Activated CD4-positive, alpha-beta memory T cell treated with anti-CD3 and anti-CD28 coated beads, Interleukin-2, amount 10 ng/mL, durations not matched to agents 7 days and 5 days (primary cell): ENCODE data around the gene MET. TPM values are rescaled to one million over a fixed set of nuclear protein-coding genes. Genes with fewer than 3 reads are reported as not detected.

Source experiments
- CTCF ChIA-PET: fragments of 350-600 bp; sonication (Branson Sonifier 250); formaldehyde crosslinking; loops from one replicate; lab custom pipeline; 2021; ENCODE audit warnings: antibody characterized with exemption, inconsistent platforms; lab: Charles Lee
- POLR2A ChIA-PET: fragments of 350-600 bp; sonication (Branson Sonifier 250); formaldehyde crosslinking; loops from one replicate; lab custom pipeline; 2021; ENCODE audit warnings: antibody characterized with exemption; lab: Charles Lee
- DNase-seq: peaks from one replicate; pipeline ENCODE4 v3.0.0-alpha.2; 2020
- H3K27ac Mint-ChIP-seq: one replicate; pipeline ENCODE4 v1.8.0; 2021; ENCODE audit warnings: mild to moderate bottlenecking, mixed read lengths
- H3K27me3 Mint-ChIP-seq: one replicate; pipeline ENCODE4 v1.8.0; 2021; ENCODE audit warnings: mixed read lengths
- H3K36me3 Mint-ChIP-seq: one replicate; pipeline ENCODE4 v1.8.0; 2021; ENCODE audit warnings: low read depth, mixed read lengths
- H3K4me1 Mint-ChIP-seq: one replicate; pipeline ENCODE4 v1.8.0; 2021; ENCODE audit warnings: mixed read lengths
- H3K4me3 Mint-ChIP-seq: one replicate; pipeline ENCODE4 v1.8.0; 2021; ENCODE audit warnings: mild to moderate bottlenecking, mixed read lengths
- H3K9me3 Mint-ChIP-seq: one replicate; pipeline ENCODE4 v1.8.0; 2021; ENCODE audit warnings: mixed read lengths
- total RNA-seq, 2 experiments: library from RNA; stranded (reverse); gene quantifications; one replicate each; pipeline ENCODE4 v1.2.3, GENCODE V29; 2021

Gene MET
- total RNA-seq, 2 experiments from 2014 or later: 0.65 to 0.83 TPM

GRCh38 chr7:116671111-116671510 is 885 bp upstream of the MET start:
- H3K4me3 Mint-ChIP-seq: peak overlapping the region; percentile 72
- H3K27me3 Mint-ChIP-seq: peaks cover 64% of the 10 kb centered on the region
- CTCF ChIA-PET: interaction anchor here (0.7 to 1.7 kb wide), 4 partner anchors 10 to 139 kb away, joined by 3 to 6 read pairs (median 4); no protein-coding TSS in a partner anchor
- H3K4me1 Mint-ChIP-seq: peaks cover 21% of the 10 kb centered on the region
- no peak overlapping the region for H3K27ac Mint-ChIP-seq
- no peaks in the 10 kb centered on the region for H3K36me3 Mint-ChIP-seq
- POLR2A ChIA-PET: no interaction called here
- no peak for DNase-seq
- no peaks in the 10 kb centered on the region for H3K9me3 Mint-ChIP-seq

GRCh38 chr7:116672596-116673456 is 830 bp downstream of the MET start:
- H3K9me3 Mint-ChIP-seq: no peaks in the 10 kb centered on the region
- H3K36me3 Mint-ChIP-seq: no peaks in the 10 kb centered on the region
- ChIA-PET POLR2A (no interaction called here), CTCF (interaction anchor here (1.4 kb wide), 1 partner anchor 14 kb away, joined by 3 read pairs; no protein-coding TSS in a partner anchor)
- peaks cover 75% of the 10 kb centered on the region for H3K27me3 Mint-ChIP-seq
- no peak for DNase-seq
- peak overlapping the region; percentile 46 for H3K4me3 Mint-ChIP-seq
- H3K4me1 Mint-ChIP-seq: peaks cover 21% of the 10 kb centered on the region
- H3K27ac Mint-ChIP-seq: no peak overlapping the region

- CTCF ChIA-PET: interaction anchor here (1.6 kb wide), 1 partner anchor 83 kb away, joined by 4 read pairs; no protein-coding TSS in a partner anchor
- no peaks in the 10 kb centered on the region for H3K36me3 Mint-ChIP-seq
Observed at GRCh38 chr7:116673457-116673865, 1.5 kb downstream of the MET start.

GRCh38 chr7:116674508-116675173 is 2.6 kb downstream of the MET start:
- CTCF ChIA-PET: interaction anchor here (1.2 to 1.6 kb wide), 2 partner anchors 84 to 86 kb away, joined by 3 to 4 read pairs; no protein-coding TSS in a partner anchor
- H3K27ac Mint-ChIP-seq: no peak overlapping the region

More at GRCh38 chr7:116673457-116673865, 1.5 kb downstream of the MET start:
- DNase-seq: no peak
- Mint-ChIP-seq H3K9me3 (no peaks in the 10 kb centered on the region), H3K4me3 (no peak overlapping the region), H3K4me1 (peaks cover 21% of the 10 kb centered on the region), H3K27me3 (peaks cover 72% of the 10 kb centered on the region), H3K27ac (no peak overlapping the region)
- POLR2A ChIA-PET: no interaction called here

GRCh38 chr7:116675812-116676355 is 3.9 kb downstream of the MET start:
- POLR2A ChIA-PET: no interaction called here
- peaks cover 30% of the 10 kb centered on the region for H3K4me1 Mint-ChIP-seq
- no peak for DNase-seq
- no peak overlapping the region for H3K4me3 Mint-ChIP-seq
- CTCF ChIA-PET: interaction anchor here (1.2 kb wide), 1 partner anchor 87 kb away, joined by 3 read pairs; no protein-coding TSS in a partner anchor
- peaks cover 58% of the 10 kb centered on the region for H3K27me3 Mint-ChIP-seq
- no peaks in the 10 kb centered on the region for H3K9me3 Mint-ChIP-seq
- no peaks in the 10 kb centered on the region for H3K36me3 Mint-ChIP-seq
- no peak overlapping the region for H3K27ac Mint-ChIP-seq

More at GRCh38 chr7:116674508-116675173, 2.6 kb downstream of the MET start:
- DNase-seq: no peak
- Mint-ChIP-seq H3K36me3 (no peaks in the 10 kb centered on the region), H3K9me3 (no peaks in the 10 kb centered on the region), H3K4me1 (peaks cover 27% of the 10 kb centered on the region), H3K4me3 (no peak overlapping the region), H3K27me3 (peaks cover 64% of the 10 kb centered on the region)
- POLR2A ChIA-PET: no interaction called here

GRCh38 chr7:116678780-116679179 is 6.8 kb downstream of the MET start:
- CTCF ChIA-PET: no interaction called here
- H3K27me3 Mint-ChIP-seq: peaks cover 44% of the 10 kb centered on the region
- H3K4me1 Mint-ChIP-seq: peaks cover 10% of the 10 kb centered on the region
- POLR2A ChIA-PET: no interaction called here
- H3K9me3 Mint-ChIP-seq: no peaks in the 10 kb centered on the region
- no peak overlapping the region for H3K4me3 Mint-ChIP-seq
- peaks cover 3% of the 10 kb centered on the region for H3K36me3 Mint-ChIP-seq
- DNase-seq: no peak
- no peak overlapping the region for H3K27ac Mint-ChIP-seq

- no peak overlapping the region for H3K27ac Mint-ChIP-seq
- H3K9me3 Mint-ChIP-seq: no peaks in the 10 kb centered on the region
- no peak for DNase-seq
- POLR2A ChIA-PET: no interaction called here
- peaks cover 3% of the 10 kb centered on the region for H3K36me3 Mint-ChIP-seq
- H3K4me1 Mint-ChIP-seq: peaks cover 10% of the 10 kb centered on the region
- CTCF ChIA-PET: no interaction called here
- no peak overlapping the region for H3K4me3 Mint-ChIP-seq
- peaks cover 46% of the 10 kb centered on the region for H3K27me3 Mint-ChIP-seq
Observed at GRCh38 chr7:116679500-116679899, 7.5 kb downstream of the MET start.

- Mint-ChIP-seq H3K4me3 (no peak overlapping the region), H3K27ac (no peak overlapping the region), H3K27me3 (peaks cover 41% of the 10 kb centered on the region), H3K9me3 (no peaks in the 10 kb centered on the region), H3K4me1 (peaks cover 10% of the 10 kb centered on the region), H3K36me3 (peaks cover 3% of the 10 kb centered on the region)
- ChIA-PET CTCF (no interaction called here), POLR2A (no interaction called here)
- no peak for DNase-seq
Observed at GRCh38 chr7:116683786-116684185, 11.8 kb downstream of the MET start.

GRCh38 chr7:116686033-116686432 is 14.0 kb downstream of the MET start:
- CTCF ChIA-PET: interaction anchor here (1.0 kb wide), 1 partner anchor 14 kb away, joined by 3 read pairs; the partner anchor contains the start of gene MET
- Mint-ChIP-seq H3K4me1 (no peaks in the 10 kb centered on the region), H3K27ac (no peak overlapping the region), H3K36me3 (peaks cover 3% of the 10 kb centered on the region), H3K4me3 (no peak overlapping the region), H3K27me3 (peaks cover 40% of the 10 kb centered on the region), H3K9me3 (no peaks in the 10 kb centered on the region)
- DNase-seq: no peak
- POLR2A ChIA-PET: interaction anchor here (0.9 kb wide), 1 partner anchor 16 kb away, joined by 3 read pairs; no protein-coding TSS in a partner anchor

GRCh38 chr7:116686812-116687419 is 14.9 kb downstream of the MET start:
- ChIA-PET POLR2A (interaction anchor here (0.9 kb wide), 1 partner anchor 17 kb away, joined by 3 read pairs; no protein-coding TSS in a partner anchor), CTCF (interaction anchor here (1.0 kb wide), 1 partner anchor 15 kb away, joined by 3 read pairs; the partner anchor contains the start of gene MET)
- H3K4me3 Mint-ChIP-seq: no peak overlapping the region
- no peaks in the 10 kb centered on the region for H3K9me3 Mint-ChIP-seq
- no peaks in the 10 kb centered on the region for H3K4me1 Mint-ChIP-seq
- peaks cover 40% of the 10 kb centered on the region for H3K27me3 Mint-ChIP-seq
- H3K27ac Mint-ChIP-seq: no peak overlapping the region
- H3K36me3 Mint-ChIP-seq: peaks cover 3% of the 10 kb centered on the region
- DNase-seq: no peak

- POLR2A ChIA-PET: no interaction called here
- Mint-ChIP-seq H3K4me3 (no peak overlapping the region), H3K4me1 (no peaks in the 10 kb centered on the region), H3K9me3 (no peaks in the 10 kb centered on the region), H3K27me3 (peaks cover 37% of the 10 kb centered on the region), H3K36me3 (peaks cover 3% of the 10 kb centered on the region), H3K27ac (no peak overlapping the region)
- DNase-seq: no peak
- CTCF ChIA-PET: no interaction called here
Observed at GRCh38 chr7:116687801-116688201, 15.8 kb downstream of the MET start.

- H3K27me3 Mint-ChIP-seq: peaks cover 18% of the 10 kb centered on the region
- no peak overlapping the region for H3K27ac Mint-ChIP-seq
- ChIA-PET CTCF (no interaction called here), POLR2A (no interaction called here)
- H3K4me1 Mint-ChIP-seq: no peaks in the 10 kb centered on the region
- H3K9me3 Mint-ChIP-seq: no peaks in the 10 kb centered on the region
- no peak overlapping the region for H3K4me3 Mint-ChIP-seq
- DNase-seq: no peak
- H3K36me3 Mint-ChIP-seq: no peaks in the 10 kb centered on the region
Observed at GRCh38 chr7:116689790-116690259, 17.8 kb downstream of the MET start.
